Measurements from ENCODE around the gene CSGALNACT2.

Gene CSGALNACT2

GRCh38 chr10:43221419-43222209 is 83.4 kb downstream of the CSGALNACT2 start:
- Mint-ChIP-seq H3K4me1 (peaks cover 16% of the 10 kb centered on the region), H3K4me3 (no peak overlapping the region), H3K9me3 (no peaks in the 10 kb centered on the region), H3K36me3 (no peaks in the 10 kb centered on the region), H3K27ac (no peak overlapping the region), H3K27me3 (peaks cover 40% of the 10 kb centered on the region)
- ATAC-seq = no peak

- no peak for ATAC-seq
- Mint-ChIP-seq H3K27me3 (peaks cover 40% of the 10 kb centered on the region), H3K4me3 (no peak overlapping the region), H3K9me3 (no peaks in the 10 kb centered on the region), H3K4me1 (peaks cover 19% of the 10 kb centered on the region), H3K27ac (no peak overlapping the region), H3K36me3 (no peaks in the 10 kb centered on the region)
Measured at GRCh38 chr10:43222210-43222720, 84.0 kb downstream of the CSGALNACT2 start.

DNA sequence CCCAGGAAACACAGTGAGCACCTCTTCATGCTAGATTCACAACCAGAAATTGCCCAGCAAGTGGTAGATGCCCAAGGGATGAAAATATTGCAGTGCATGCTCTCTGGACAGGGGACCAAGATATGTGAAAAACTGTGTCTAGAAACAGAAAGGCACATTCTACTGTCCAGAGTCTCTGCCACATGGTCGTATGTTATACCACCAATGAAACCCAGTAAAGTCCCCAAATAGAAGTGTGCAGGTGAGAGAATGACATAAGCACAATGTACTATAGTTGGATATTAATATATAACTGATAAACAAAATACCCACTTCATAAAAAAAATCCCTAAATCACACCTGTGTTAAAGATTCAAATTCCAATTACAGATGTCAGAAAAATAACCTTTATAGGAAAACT is 84.8 kb downstream of the CSGALNACT2 start:
- Mint-ChIP-seq H3K9me3 (no peaks in the 10 kb centered on the region), H3K36me3 (no peaks in the 10 kb centered on the region), H3K4me1 (peaks cover 19% of the 10 kb centered on the region), H3K27ac (no peak overlapping the region), H3K4me3 (no peak overlapping the region), H3K27me3 (peaks cover 40% of the 10 kb centered on the region)
- ATAC-seq = no peak

DNA sequence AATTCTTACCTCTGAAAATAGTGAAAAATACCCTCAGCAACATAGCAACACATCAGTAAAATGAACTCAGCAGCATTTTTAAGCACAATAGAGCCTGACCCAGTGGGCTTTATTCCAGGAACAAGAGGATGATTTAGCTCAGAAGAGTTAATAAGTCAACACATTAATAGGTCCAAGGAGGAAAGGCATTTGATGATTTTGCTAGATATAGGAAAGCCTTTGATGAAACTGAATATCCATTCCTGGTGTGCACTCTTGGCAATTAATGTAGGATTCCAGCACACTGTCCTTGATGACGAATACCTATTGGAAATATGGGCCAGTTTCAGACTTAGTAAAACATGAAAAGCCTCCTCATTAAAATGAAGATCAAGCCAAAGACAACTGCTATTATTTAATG is 86.1 kb downstream of the CSGALNACT2 start:
- Mint-ChIP-seq H3K27ac (no peak overlapping the region), H3K4me3 (no peak overlapping the region), H3K36me3 (no peaks in the 10 kb centered on the region), H3K27me3 (peaks cover 40% of the 10 kb centered on the region), H3K9me3 (no peaks in the 10 kb centered on the region), H3K4me1 (peaks cover 29% of the 10 kb centered on the region)
- ATAC-seq = no peak

- no peak for ATAC-seq
- peaks cover 29% of the 10 kb centered on the region for H3K4me1 Mint-ChIP-seq
- H3K9me3 Mint-ChIP-seq = no peaks in the 10 kb centered on the region
- no peak overlapping the region for H3K27ac Mint-ChIP-seq
- H3K27me3 Mint-ChIP-seq = peaks cover 32% of the 10 kb centered on the region
- H3K36me3 Mint-ChIP-seq = no peaks in the 10 kb centered on the region
- H3K4me3 Mint-ChIP-seq = no peak overlapping the region
Measured at GRCh38 chr10:43225004-43225786, 87.0 kb downstream of the CSGALNACT2 start.

- Mint-ChIP-seq H3K4me3 (no peak overlapping the region), H3K36me3 (no peaks in the 10 kb centered on the region), H3K9me3 (no peaks in the 10 kb centered on the region), H3K27ac (no peak overlapping the region), H3K27me3 (peaks cover 30% of the 10 kb centered on the region), H3K4me1 (peaks cover 31% of the 10 kb centered on the region)
- peak; percentile 47 for ATAC-seq
Measured at GRCh38 chr10:43225787-43226153, 87.5 kb downstream of the CSGALNACT2 start.

- Mint-ChIP-seq H3K4me1 (peaks cover 33% of the 10 kb centered on the region), H3K9me3 (no peaks in the 10 kb centered on the region), H3K27me3 (peaks cover 30% of the 10 kb centered on the region), H3K27ac (no peak overlapping the region), H3K36me3 (no peaks in the 10 kb centered on the region), H3K4me3 (no peak overlapping the region)
- ATAC-seq = no peak
Measured at GRCh38 chr10:43226441-43226840, 88.2 kb downstream of the CSGALNACT2 start.

DNA sequence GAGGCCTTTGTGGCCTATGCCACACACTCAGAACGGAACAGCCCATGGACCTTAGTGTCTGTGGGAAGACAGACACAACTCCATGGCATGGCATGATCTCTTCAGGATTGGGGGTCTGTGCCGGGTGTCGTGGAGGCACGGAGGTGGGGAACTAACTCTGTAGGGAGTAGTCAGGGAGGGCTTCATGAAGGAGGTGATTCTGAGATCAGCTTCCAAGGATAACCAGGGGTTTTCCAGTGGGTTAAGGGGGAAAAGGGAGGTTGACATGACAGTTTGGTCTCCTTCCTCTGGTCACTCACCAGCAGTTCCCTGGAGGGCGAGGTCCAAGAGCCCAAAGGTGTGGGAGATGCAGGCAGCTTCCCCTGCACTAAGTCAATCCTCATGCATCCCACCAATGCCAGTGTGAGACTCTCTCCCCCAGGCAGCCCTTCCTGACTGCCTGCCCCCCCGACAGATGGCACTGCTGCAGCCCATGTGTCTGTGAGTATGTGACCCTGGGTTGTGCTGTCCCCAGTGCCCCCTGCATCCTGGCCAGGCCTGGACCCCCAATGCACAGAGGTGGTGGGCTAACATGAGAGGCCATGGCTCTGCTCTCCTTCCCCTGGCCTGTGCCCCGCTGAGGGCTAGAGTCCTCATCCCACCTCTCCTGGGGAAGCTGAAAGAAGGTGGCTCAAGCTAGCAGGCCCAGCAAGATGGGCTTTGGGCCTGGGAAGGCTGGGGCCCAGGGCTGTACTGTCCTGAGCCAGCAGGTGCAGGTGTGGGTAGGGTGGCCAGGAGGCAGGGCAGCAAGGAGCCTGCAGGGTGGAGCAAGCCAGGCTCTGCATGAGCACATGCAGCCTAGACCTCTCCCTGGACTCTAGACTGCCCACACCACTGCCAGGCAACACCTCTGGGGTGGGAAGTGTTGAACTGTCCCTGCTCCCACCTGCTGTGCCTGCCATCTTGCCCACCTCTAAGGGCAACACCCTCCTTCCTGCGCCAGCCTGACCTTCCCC is 88.9 kb downstream of the CSGALNACT2 start:
- H3K27me3 Mint-ChIP-seq = peaks cover 30% of the 10 kb centered on the region
- no peak overlapping the region for H3K4me3 Mint-ChIP-seq
- no peak overlapping the region for H3K27ac Mint-ChIP-seq
- no peaks in the 10 kb centered on the region for H3K9me3 Mint-ChIP-seq
- H3K4me1 Mint-ChIP-seq = peaks cover 38% of the 10 kb centered on the region
- no peak for ATAC-seq
- no peaks in the 10 kb centered on the region for H3K36me3 Mint-ChIP-seq

- Mint-ChIP-seq H3K36me3 (no peaks in the 10 kb centered on the region), H3K4me3 (no peak overlapping the region), H3K27me3 (peaks cover 30% of the 10 kb centered on the region), H3K4me1 (peaks cover 38% of the 10 kb centered on the region), H3K9me3 (no peaks in the 10 kb centered on the region), H3K27ac (no peak overlapping the region)
- no peak for ATAC-seq
Measured at GRCh38 chr10:43227911-43228782, 89.9 kb downstream of the CSGALNACT2 start.

GRCh38 chr10:43228783-43229207 is 90.5 kb downstream of the CSGALNACT2 start:
- H3K27me3 Mint-ChIP-seq = peaks cover 30% of the 10 kb centered on the region
- no peak overlapping the region for H3K27ac Mint-ChIP-seq
- no peak for ATAC-seq
- H3K4me3 Mint-ChIP-seq = peak overlapping the region; percentile 51
- no peaks in the 10 kb centered on the region for H3K9me3 Mint-ChIP-seq
- peaks cover 38% of the 10 kb centered on the region for H3K4me1 Mint-ChIP-seq
- H3K36me3 Mint-ChIP-seq = no peaks in the 10 kb centered on the region

DNA sequence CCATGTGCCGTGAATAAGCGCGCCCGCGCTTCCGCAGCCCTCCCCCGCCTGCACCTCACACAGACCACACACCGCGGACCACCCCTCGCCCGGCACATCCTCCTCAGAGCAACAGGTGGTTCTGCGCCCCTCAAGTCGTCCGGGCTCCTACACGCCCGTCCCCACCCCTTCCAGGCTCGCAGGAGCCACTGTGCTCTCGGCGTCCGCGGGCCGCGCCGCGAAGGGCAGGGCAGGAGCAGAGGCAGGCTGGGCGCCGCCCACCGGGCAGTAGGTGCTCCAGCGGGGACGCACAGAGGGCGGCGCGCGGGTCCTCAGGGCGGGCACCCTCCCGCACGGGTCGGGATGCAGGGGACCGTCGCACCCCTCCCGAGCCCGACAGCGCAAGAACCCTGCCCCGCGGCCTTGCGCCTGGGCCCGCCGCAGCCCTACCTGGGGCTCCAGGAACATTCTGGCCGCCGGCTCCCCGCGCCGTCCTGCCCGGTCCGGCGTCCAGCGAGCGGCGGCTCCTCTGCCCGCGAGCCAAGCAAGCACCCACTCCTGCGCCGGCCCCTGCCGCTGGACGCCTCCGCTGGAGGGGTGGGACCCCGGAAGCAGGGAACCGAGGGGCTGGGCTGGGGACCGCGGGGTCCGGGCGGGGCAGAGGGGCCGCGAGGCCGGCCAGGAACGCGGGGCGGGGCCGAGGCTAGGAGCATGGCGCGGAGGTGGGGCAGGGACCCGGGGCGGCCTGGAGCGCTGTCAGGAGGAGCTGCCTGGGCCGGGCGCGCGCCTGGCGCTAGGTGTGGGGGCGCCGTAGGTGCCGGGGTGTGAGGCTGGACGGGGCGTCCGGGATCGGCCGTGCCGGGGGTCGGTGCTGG is 91.2 kb downstream of the CSGALNACT2 start:
- ATAC-seq = peak; percentile 14
- Mint-ChIP-seq H3K27me3 (peaks cover 30% of the 10 kb centered on the region), H3K9me3 (no peaks in the 10 kb centered on the region), H3K4me1 (peaks cover 38% of the 10 kb centered on the region), H3K36me3 (no peaks in the 10 kb centered on the region), H3K4me3 (peak overlapping the region; percentile 51), H3K27ac (no peak overlapping the region)

DNA sequence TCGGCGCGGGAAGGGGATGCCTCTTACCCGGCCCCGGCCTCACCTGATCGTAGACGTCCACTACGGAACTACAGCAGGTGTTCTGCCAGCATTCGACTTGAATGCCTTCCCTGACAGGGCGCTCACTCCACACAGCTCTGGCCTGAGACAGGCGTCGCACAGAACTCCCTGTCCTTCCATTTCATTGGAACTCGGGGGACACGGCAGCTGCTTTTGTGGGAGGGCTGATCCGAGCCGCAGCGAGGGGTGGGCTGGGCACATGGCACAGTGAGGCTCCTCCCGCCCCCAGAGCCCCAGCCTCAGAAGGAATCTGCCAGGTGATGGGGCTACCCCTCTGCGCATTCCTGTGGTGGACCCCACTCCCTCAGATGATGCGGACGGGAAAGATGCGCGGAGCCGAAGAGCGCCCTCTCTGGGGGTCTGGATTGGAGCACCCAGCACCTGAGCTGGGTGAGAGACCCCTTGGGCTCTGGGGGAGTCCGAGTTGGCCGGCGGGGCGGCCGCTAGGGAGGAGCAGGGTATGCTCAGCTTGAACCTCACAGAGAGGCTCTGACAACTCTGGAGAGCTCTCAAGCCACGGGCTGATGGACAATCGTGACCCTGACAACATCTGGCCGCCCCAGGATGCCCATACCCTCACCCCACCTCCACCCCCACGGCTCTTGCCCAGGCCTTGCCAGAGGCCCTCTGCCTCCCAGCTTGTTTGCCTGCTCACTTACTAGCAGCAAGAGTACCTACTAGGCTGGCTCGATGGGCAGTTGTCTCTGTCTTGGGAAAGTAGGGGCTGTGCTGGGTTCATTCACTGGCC is 92.1 kb downstream of the CSGALNACT2 start:
- Mint-ChIP-seq H3K36me3 (no peaks in the 10 kb centered on the region), H3K27me3 (peaks cover 30% of the 10 kb centered on the region), H3K4me1 (peaks cover 38% of the 10 kb centered on the region), H3K9me3 (no peaks in the 10 kb centered on the region), H3K27ac (no peak overlapping the region), H3K4me3 (no peak overlapping the region)
- ATAC-seq = no peak

All from stimulated activated memory B cell treated with anti-CD40 and anti-IgM and Interleukin-4, amounts not matched to agents 10 μg/mL and 1 μg/mL and 100 μg/mL, for 72 hours (primary cell).